ENCODE measurements around the gene MYO6.
"Not testable (repeated sequence)": the region's sequence is repeated elsewhere in the genome, so short reads cannot be mapped to it uniquely, and the experiment has no call there.

Gene MYO6

GRCh38 chr6:75748743-75749538 is at the start of gene MYO6:
TSS of gene MYO6 (plus strand) at chr6:75749239. CDS start at chr6:75817548, 68,309 bp downstream.
- peak in 1 of 2 donors; percentile 3 for DNase-seq (ENCODE audit: low read depth in 2 of 2, low spot score in 1 of 2)

DNA sequence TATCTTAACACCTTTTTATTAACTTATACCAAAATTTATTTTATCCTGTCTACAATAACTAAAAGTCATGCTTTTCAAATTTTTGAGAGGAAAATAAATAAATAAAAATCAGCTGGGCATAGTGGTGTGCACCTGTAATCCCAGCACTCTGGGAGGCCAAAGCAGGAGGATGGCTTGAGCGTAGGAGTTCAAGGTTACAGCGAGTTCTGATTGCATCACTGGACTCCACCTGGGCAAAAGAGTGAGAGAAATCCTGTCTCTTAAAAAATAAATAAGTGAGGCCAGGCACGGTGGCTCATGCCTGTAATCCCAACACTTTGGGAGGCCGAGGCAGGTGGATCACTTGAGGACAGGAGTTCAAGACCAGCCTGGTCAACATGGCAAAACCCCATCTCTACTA is 40.7 kb upstream of the MYO6 start:
- not testable (repeated sequence) for DNase-seq (ENCODE audit: low read depth in 2 of 2, low spot score in 1 of 2)

DNA sequence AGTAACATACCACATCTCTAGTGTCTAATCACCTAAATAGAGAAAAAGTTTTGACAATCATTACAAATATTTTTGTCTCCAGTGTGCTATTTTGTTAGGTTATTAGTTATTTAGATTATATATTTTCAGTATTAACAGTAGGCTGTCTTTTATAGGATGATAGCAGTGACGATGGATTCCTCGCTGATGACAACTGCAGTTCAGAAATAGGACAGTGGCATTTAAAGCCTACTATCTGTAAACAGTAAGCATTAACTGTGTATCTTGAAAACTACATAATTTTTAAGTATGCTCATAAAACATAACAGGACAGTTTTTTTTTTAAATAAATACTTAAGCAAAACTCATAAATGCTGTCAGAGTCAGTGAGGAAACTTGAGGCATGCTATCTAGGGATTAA is 37.9 kb upstream of the MYO6 start:
- DNase-seq (ENCODE audit: low read depth in 2 of 2, low spot score in 1 of 2): no peak

GRCh38 chr6:75719133-75719532 is 29.9 kb upstream of the MYO6 start:
- no peak for DNase-seq (ENCODE audit: low read depth in 2 of 2, low spot score in 1 of 2)

DNA sequence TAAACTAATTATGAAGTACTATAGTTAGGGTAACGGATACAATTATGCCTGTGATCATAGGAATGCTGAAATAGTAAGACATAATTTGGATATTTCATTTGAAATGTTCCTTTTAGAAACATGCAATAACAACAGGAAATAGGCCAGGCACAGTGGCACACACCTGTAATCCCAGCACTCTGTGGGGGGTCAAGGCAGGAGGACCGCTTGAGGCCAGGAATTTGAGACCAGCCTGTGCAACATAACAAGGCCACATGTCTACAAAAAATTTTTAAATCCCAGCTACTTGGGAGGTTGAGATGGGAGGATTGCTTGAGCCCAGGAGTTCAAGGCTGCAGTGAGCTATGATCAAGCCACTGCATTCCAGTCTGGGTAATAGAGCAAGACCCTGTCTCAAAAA is 25.7 kb upstream of the MYO6 start:
- no peak for DNase-seq (ENCODE audit: low read depth in 2 of 2, low spot score in 1 of 2)

GRCh38 chr6:75727206-75727605 is 21.8 kb upstream of the MYO6 start:
- DNase-seq (ENCODE audit: low read depth in 2 of 2, low spot score in 1 of 2): no peak

GRCh38 chr6:75731029-75731428 is 18.0 kb upstream of the MYO6 start:
- not testable (repeated sequence) for DNase-seq (ENCODE audit: low read depth in 2 of 2, low spot score in 1 of 2)

- no peak for DNase-seq (ENCODE audit: low read depth in 2 of 2, low spot score in 1 of 2)
Observed at GRCh38 chr6:75735491-75736186, 13.4 kb upstream of the MYO6 start.

GRCh38 chr6:75743971-75744370 is 5.1 kb upstream of the MYO6 start:
- no peak for DNase-seq (ENCODE audit: low read depth in 2 of 2, low spot score in 1 of 2)

- DNase-seq (ENCODE audit: low read depth in 2 of 2, low spot score in 1 of 2): no peak
Observed at GRCh38 chr6:75745404-75745803, 3.6 kb upstream of the MYO6 start.

DNA sequence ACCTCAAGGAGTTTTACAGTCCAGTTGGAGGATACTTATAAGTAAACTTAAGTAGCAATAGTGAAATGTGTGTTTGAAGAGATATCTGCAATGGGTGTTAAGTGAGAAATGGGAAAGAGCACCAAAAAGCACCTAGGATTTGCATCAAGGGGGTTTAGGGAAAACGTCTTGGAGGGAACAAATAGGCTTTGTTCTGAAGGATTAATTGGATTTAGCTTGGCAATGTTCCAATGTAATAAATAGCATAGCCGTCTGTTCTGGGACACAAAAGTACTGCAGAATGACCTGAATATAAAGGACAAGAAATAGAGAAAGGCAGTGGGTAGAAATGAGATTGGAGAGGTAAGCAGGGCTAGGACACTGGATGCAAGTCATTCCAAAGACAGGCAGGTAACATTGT is 2.8 kb upstream of the MYO6 start:
- no peak for DNase-seq (ENCODE audit: low read depth in 2 of 2, low spot score in 1 of 2)

- no peak for DNase-seq (ENCODE audit: low read depth in 2 of 2, low spot score in 1 of 2)
Observed at GRCh38 chr6:75747152-75747992, 1.7 kb upstream of the MYO6 start.

DNA sequence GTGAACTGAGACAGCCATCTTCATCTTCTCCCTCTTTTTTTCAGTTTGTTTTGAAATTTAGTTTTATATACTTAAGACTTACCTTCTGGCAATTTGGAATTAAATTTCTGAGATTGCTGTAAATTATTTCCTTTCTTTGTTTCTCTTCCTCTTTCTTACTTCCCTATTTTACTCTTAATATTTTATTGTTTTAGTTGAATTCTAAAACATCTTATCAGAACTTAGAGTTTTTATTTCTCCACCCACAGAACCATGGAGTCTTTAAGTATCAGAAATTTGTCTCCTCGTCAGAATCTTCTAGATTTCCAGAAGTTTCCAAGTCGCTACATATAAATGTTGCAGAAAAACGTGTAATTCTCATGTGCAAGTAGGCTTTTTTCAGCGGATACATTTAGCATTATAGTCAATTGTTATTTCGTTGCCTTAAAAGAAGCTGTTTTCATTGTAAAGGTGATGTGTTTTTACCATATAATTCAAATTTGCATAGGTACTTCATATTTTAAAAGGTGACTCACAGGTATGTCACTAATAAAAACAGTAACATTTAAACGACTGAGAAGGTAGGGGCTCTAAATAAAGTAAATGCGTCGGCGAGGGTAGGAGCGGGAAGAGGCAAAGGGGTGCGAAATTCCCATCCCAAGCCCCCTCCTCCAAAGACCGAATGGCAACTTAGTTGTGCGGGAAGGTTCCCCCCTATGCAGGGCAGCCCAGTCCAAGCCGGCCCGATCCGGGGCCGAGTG is 866 bp upstream of the MYO6 start:
- DNase-seq (ENCODE audit: low read depth in 2 of 2, low spot score in 1 of 2): no peak

GRCh38 chr6:75751443-75751842 is 2.4 kb downstream of the MYO6 start:
- DNase-seq (ENCODE audit: low read depth in 2 of 2, low spot score in 1 of 2): no peak

GRCh38 chr6:75752365-75752764 is 3.3 kb downstream of the MYO6 start:
- no peak for DNase-seq (ENCODE audit: low read depth in 2 of 2, low spot score in 1 of 2)

GRCh38 chr6:75755704-75756103 is 6.7 kb downstream of the MYO6 start:
- no peak for DNase-seq (ENCODE audit: low read depth in 2 of 2, low spot score in 1 of 2)

DNA sequence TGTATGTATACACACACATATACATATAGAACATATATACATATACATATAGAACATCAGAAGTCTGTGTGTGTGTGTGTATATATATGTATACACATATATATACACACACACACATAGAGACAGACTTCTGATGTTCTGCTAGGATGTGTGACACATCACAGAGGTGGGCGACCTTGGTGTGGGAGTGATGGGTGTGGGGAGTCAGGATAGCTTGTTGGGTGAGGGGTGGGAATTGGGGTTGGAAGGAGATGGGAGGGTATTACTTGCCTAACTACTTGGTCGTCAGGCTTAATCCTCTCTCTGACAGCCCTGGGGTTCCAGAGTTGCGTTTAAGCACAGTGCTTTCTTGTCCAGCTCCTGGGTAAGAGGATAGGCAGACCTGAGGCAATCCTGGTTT is 8.3 kb downstream of the MYO6 start:
- no peak for DNase-seq (ENCODE audit: low read depth in 2 of 2, low spot score in 1 of 2)

DNA sequence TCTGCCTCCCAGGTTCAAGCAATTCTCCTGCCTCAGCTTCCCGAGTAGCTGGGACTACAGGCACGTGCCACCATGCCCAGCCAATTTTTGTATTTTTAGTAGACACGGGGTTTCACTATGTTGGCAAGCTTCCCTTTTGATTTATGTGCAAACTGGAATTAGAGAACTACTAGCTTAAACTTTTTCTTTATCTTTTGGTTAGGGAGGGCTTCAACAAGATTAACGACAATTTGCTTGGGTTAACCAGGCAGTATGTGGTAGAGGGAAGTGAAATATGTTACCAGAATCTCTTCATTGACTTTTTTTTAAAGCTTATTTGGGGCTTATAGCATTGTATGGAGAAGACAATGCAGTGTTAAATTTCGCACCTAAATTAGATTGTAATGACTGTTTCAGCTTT is 9.0 kb downstream of the MYO6 start:
- DNase-seq (ENCODE audit: low read depth in 2 of 2, low spot score in 1 of 2): no peak

GRCh38 chr6:75759207-75759606 is 10.2 kb downstream of the MYO6 start:
- DNase-seq (ENCODE audit: low read depth in 2 of 2, low spot score in 1 of 2): no peak

DNA sequence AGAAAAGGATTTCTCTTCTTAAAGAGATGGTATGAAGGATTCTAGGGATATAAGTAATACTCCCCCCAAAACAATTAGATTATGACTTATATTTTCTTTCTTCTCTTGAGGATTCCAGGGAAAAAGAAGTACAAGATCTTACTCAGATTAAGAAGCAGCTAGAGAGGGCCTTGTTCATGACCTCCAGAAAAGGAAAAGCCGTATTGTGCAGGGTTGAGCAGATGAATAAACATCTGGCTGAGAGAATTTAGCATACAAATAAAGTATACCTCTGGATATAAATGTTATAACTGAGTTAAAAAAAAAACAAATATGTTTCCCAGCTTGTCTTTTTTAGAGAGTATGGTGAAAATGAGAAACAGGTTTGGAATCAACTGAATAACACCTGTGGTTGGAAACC is 11.3 kb downstream of the MYO6 start:
- no peak for DNase-seq (ENCODE audit: low read depth in 2 of 2, low spot score in 1 of 2)

DNA sequence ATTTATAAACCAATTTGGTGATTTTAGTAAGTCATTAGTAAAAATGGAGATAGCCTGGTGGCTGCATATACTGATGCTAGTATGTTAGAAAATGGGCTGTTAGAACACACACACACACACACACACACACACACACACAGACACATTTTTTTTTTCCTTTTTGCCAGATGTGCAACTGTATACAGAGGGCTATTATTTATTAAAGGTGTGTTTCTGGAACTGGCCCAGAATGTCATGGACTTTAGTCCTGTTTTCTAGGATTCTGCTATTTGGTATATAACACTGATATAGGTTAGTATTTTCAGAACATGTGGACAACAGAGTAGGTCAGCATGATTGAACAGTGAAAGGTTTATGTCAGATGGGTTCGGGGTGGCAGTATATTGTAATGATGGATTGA is 12.4 kb downstream of the MYO6 start:
- no peak for DNase-seq (ENCODE audit: low read depth in 2 of 2, low spot score in 1 of 2)

Data from stimulated activated CD8-positive, alpha-beta memory T cell treated with anti-CD3 and anti-CD28 coated beads, Interleukin-4, amount 100 ng/mL, for 1 hour (primary cell).